Measurements from ENCODE around the gene FHL3. TPM values are rescaled to one million over a fixed set of nuclear protein-coding genes. Genes with fewer than 3 reads are reported as not detected.

FHL3 gene
- total and polyA plus RNA-seq, 2 of the 8 experiments (the other 6 are each of a cell fraction or from before 2014, with no cell fraction given): 14.3 to 35.6 TPM

DNA sequence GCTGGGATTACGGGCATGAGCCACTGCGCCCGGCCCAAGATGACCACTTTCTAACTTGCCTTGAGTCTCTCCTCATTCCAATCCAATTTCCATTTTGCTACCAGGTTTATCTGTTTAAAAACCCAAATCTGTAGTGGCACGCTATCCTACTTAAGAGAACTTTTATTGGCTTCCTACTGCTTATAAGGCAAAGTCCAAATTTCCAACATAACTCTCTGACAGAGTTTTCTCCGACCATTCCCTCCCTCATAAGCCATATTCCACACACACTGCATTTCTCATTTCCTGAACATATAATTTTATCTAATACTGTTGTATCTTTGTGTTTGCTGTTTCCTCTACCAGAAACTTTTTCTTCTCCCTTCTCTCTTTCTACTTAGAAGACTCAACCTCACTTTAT lies 30.7 kb downstream of the FHL3 start:
- Histone ChIP-seq H3K18ac (ENCODE audit: extremely low read depth, low read length) (no peak overlapping the region), H4K91ac (replicated peaks; ENCODE audit: insufficient read length, low read length) (no peak overlapping the region), H3K4me2 (ENCODE audit: insufficient read depth in 1 of 2, low read depth in 2 of 2, low read length in 2 of 2) (no peak overlapping the region), H2BK5ac (ENCODE audit: low read depth, low read length) (no peak overlapping the region), H2BK15ac (ENCODE audit: low read length) (no peak overlapping the region), H3K79me1 (ENCODE audit: low read depth, low read length) (no peaks in the 10 kb centered on the region), H3K9me3 (ENCODE audit: insufficient read depth in 2 of 2, low read depth in 1 of 2, low read length in 1 of 2) (no peaks in the 10 kb centered on the region), H2BK12ac (ENCODE audit: low read depth, low read length) (no peak overlapping the region), H4K8ac (ENCODE audit: extremely low read depth, insufficient read depth, low read length) (no peak overlapping the region), H3K27me3 (replicated peaks in 1 of 4; ENCODE audit: control insufficient read depth in 3 of 4, extremely low read depth in 1 of 4, insufficient read depth in 3 of 4, low read length in 3 of 4) (no peaks in the 10 kb centered on the region), H2BK120ac (replicated peaks; ENCODE audit: low read depth, low read length) (no peak overlapping the region), H2AK5ac (ENCODE audit: low read depth, low read length) (no peak overlapping the region), H4K20me1 (replicated peaks in 1 of 2; ENCODE audit: control insufficient read depth in 1 of 2, insufficient read depth in 2 of 2, low read length in 2 of 2) (peaks cover 0 to 7% of the 10 kb centered on the region in 2 experiments), H3K14ac (ENCODE audit: insufficient read length) (no peak overlapping the region), H3K23me2 (ENCODE audit: low read depth, low read length) (no peaks in the 10 kb centered on the region), H3K23ac (ENCODE audit: insufficient read length) (no peak overlapping the region), H3K4me3 (ENCODE audit: extremely low read depth in 1 of 4, insufficient read depth in 2 of 4, low read depth in 3 of 4, low read length in 4 of 4) (no peak overlapping the region), H3K9ac (replicated peaks in 1 of 4; ENCODE audit: extremely low read depth in 1 of 4, low read depth in 3 of 4, low read length in 3 of 4) (no peak overlapping the region), H3K27ac (ENCODE audit: low read depth, low read length) (no peak overlapping the region), H4K5ac (ENCODE audit: insufficient read length, low read depth, low read length) (no peak overlapping the region), H2BK20ac (ENCODE audit: low read length) (no peak overlapping the region), H2AFZ (ENCODE audit: low read length) (no peak overlapping the region), H3K79me2 (ENCODE audit: control insufficient read depth in 1 of 2, insufficient read depth in 2 of 2, low read length in 2 of 2) (peaks cover 0 to 4% of the 10 kb centered on the region in 2 experiments; a peak in 1 of 4 replicates), H3K4me1 (replicated peaks in 1 of 4; ENCODE audit: control insufficient read depth in 3 of 4, insufficient read depth in 4 of 4, low read length in 3 of 4) (no peaks in the 10 kb centered on the region), H3K4ac (replicated peaks; ENCODE audit: insufficient read length, low read depth, low read length) (no peak overlapping the region), H3K56ac (replicated peaks; ENCODE audit: insufficient read length, low read depth, low read length) (no peak overlapping the region), H3K36me3 (ENCODE audit: control insufficient read depth in 2 of 4, insufficient read depth in 4 of 4, low read length in 3 of 4) (peaks cover 16 to 63% (median 42%) of the 10 kb centered on the region in 4 experiments)
- WGBS, 2 experiments (ENCODE audit: extremely low coverage in 1 of 2, insufficient coverage in 1 of 2, insufficient read length in 1 of 2, insufficient replicate concordance in 2 of 2, low coverage in 1 of 2, low lambda C conversion rate in 2 of 2, missing lambda C conversion rate in 1 of 2): 97% methylated on average over 5 of the region's 5 CpGs; no CpG with 5 or more reads in 1 of the 2 experiments
- ChIA-PET CTCF (ENCODE audit: partially characterized antibody) (interaction anchor here (1.2 kb wide), 1 partner anchor 112 kb away, joined by 3 read pairs; no protein-coding TSS in a partner anchor), POLR2A (ENCODE audit: partially characterized antibody) (no interaction called here)
- FAIRE-seq (no peak), DNase-seq (ENCODE audit: low read depth in 1 of 2, low spot score in 2 of 2) (no peak)
- TF ChIP-seq CREB1 (IDR thresholded peaks at IDR 0.05) (no peak), TCF12 (IDR thresholded peaks at IDR 0.05; ENCODE audit: low read depth, low read length) (no peak), TAF7 (optimal IDR thresholded peaks at IDR 0.05; ENCODE audit: borderline replicate concordance, low read depth, low read length) (no peak)
